ENCODE results near the gene UBR3.

GRCh38 chr2:169910109-169910799, 83.0 kb downstream of the UBR3 start:
- TF ChIP-seq CTCF (IDR thresholded peaks at IDR 0.05; ENCODE audit: poor library complexity, severe bottlenecking) = no peak
- TF ChIP-seq EP300 (conservative IDR thresholded peaks at IDR 0.05; ENCODE audit: poor library complexity, severe bottlenecking) = no peak
- TF ChIP-seq MXI1 (conservative IDR thresholded peaks at IDR 0.05; ENCODE audit: poor library complexity, severe bottlenecking) = no peak
- no peak for TF ChIP-seq REST (IDR thresholded peaks at IDR 0.05; ENCODE audit: borderline replicate concordance)
- no peak for TF ChIP-seq POLR2AphosphoS5 (IDR thresholded peaks at IDR 0.05)
- TF ChIP-seq RAD21 (conservative IDR thresholded peaks at IDR 0.05) = no peak
- no peak for TF ChIP-seq SMC3 (conservative IDR thresholded peaks at IDR 0.05; ENCODE audit: poor library complexity)
